CD4-positive, alpha-beta T cell treated with Interferon gamma for 1 hour (primary cell): ENCODE results near the gene ABCC2.
"Not testable (repeated sequence)": the region's sequence is repeated elsewhere in the genome, so short reads cannot be mapped to it uniquely, and the experiment has no call there.

Experiments used
- DNase-seq: peaks from one replicate; pipeline ENCODE4 v3.0.0-alpha.2; 2020

Gene ABCC2

GRCh38 chr10:99782447-99783286 is at the start of gene ABCC2:
ABCC2 (plus strand) TSS chr10:99782640; CDS start chr10:99782845, 205 bp downstream.
- DNase-seq: no peak

- no peak for DNase-seq
These were observed 49.1 kb upstream of the ABCC2 start for GRCh38 chr10:99733366-99733765.

- not testable (repeated sequence) for DNase-seq
These were observed 48.3 kb upstream of the ABCC2 start for GRCh38 chr10:99734111-99734510.

GRCh38 chr10:99740260-99740659 is 42.2 kb upstream of the ABCC2 start:
- no peak for DNase-seq

GRCh38 chr10:99740933-99741559 is 41.4 kb upstream of the ABCC2 start:
- DNase-seq: no peak

- DNase-seq: no peak
These were observed 40.2 kb upstream of the ABCC2 start for GRCh38 chr10:99742254-99742653.

GRCh38 chr10:99742701-99743100 is 39.7 kb upstream of the ABCC2 start:
- DNase-seq: no peak

- DNase-seq: no peak
These were observed 38.6 kb upstream of the ABCC2 start for GRCh38 chr10:99743841-99744240.

- DNase-seq: not testable (repeated sequence)
These were observed 36.3 kb upstream of the ABCC2 start for GRCh38 chr10:99746166-99746565.

- no peak for DNase-seq
These were observed 33.5 kb upstream of the ABCC2 start for GRCh38 chr10:99748823-99749451.

- no peak for DNase-seq
These were observed 31.8 kb upstream of the ABCC2 start for GRCh38 chr10:99750641-99751040.

- no peak for DNase-seq
These were observed 27.8 kb upstream of the ABCC2 start for GRCh38 chr10:99754670-99755069.

GRCh38 chr10:99756159-99756558 is 26.3 kb upstream of the ABCC2 start:
- no peak for DNase-seq

GRCh38 chr10:99758211-99758891 is 24.1 kb upstream of the ABCC2 start:
- no peak for DNase-seq

GRCh38 chr10:99760321-99760720 is 22.1 kb upstream of the ABCC2 start:
- no peak for DNase-seq

GRCh38 chr10:99761365-99761764 is 21.1 kb upstream of the ABCC2 start:
- DNase-seq: no peak

GRCh38 chr10:99765672-99766301 is 16.7 kb upstream of the ABCC2 start:
- no peak for DNase-seq

GRCh38 chr10:99766302-99766681 is 16.1 kb upstream of the ABCC2 start:
- DNase-seq: no peak

- DNase-seq: no peak
These were observed 14.5 kb upstream of the ABCC2 start for GRCh38 chr10:99767901-99768300.

- DNase-seq: no peak
These were observed 13.9 kb upstream of the ABCC2 start for GRCh38 chr10:99768556-99768955.

GRCh38 chr10:99769706-99770105 is 12.7 kb upstream of the ABCC2 start:
- DNase-seq: no peak

GRCh38 chr10:99770408-99771045 is 11.9 kb upstream of the ABCC2 start:
- no peak for DNase-seq
